ENCODE measurements around the gene ATG101. TPM values are rescaled to one million over a fixed set of nuclear protein-coding genes. Genes with fewer than 3 reads are reported as not detected.

Gene ATG101
- total and polyA plus RNA-seq, 4 donors: 12.9 to 31.8 (median 29.4) TPM

- Histone ChIP-seq H3K27me3 (ENCODE audit: control insufficient read depth in 4 of 4, insufficient read depth in 4 of 4, low read length in 3 of 4) (no peaks in the 10 kb centered on the region), H3K9me3 (ENCODE audit: control insufficient read depth in 4 of 4, low read length in 3 of 4) (no peaks in the 10 kb centered on the region), H3K36me3 (ENCODE audit: control insufficient read depth in 4 of 4, insufficient read depth in 3 of 4, low read depth in 1 of 4, low read length in 3 of 4) (peaks cover 5 to 48% (median 28%) of the 10 kb centered on the region in 4 donors), H3K27ac (ENCODE audit: low read depth in 1 of 2, low read length in 2 of 2) (no peak overlapping the region), H3K4me3 (ENCODE audit: low read depth in 1 of 3, low read length in 3 of 3) (no peak overlapping the region), H3K4me1 (ENCODE audit: control insufficient read depth in 4 of 4, insufficient read depth in 4 of 4, low read length in 3 of 4) (peaks cover 4 to 35% (median 23%) of the 10 kb centered on the region in 4 donors), H3K9ac (ENCODE audit: low read depth in 1 of 2, low read length in 2 of 2) (no peak overlapping the region)
- no peak for DNase-seq (ENCODE audit: low spot score)
- WGBS: 83% methylated on average over 3 of the region's 3 CpGs
- no peak for TF ChIP-seq GABPA (IDR thresholded peaks at IDR 0.05 in 1 of 2, conservative IDR thresholded peaks at IDR 0.05 in 1 of 2)
- TF ChIP-seq SP1 (IDR thresholded peaks at IDR 0.05): no peak
- TF ChIP-seq, protein P1, sequence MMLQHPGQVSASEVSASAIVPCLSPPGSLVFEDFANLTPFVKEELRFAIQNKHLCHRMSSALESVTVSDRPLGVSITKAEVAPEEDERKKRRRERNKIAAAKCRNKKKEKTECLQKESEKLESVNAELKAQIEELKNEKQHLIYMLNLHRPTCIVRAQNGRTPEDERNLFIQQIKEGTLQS (IDR thresholded peaks at IDR 0.05): no peak
- TF ChIP-seq ZBTB33 (IDR thresholded peaks at IDR 0.05): no peak
- TF ChIP-seq FOXA2 (IDR thresholded peaks at IDR 0.05): no peak
- no peak for TF ChIP-seq RXRA (IDR thresholded peaks at IDR 0.05)
- TF ChIP-seq, protein P2, sequence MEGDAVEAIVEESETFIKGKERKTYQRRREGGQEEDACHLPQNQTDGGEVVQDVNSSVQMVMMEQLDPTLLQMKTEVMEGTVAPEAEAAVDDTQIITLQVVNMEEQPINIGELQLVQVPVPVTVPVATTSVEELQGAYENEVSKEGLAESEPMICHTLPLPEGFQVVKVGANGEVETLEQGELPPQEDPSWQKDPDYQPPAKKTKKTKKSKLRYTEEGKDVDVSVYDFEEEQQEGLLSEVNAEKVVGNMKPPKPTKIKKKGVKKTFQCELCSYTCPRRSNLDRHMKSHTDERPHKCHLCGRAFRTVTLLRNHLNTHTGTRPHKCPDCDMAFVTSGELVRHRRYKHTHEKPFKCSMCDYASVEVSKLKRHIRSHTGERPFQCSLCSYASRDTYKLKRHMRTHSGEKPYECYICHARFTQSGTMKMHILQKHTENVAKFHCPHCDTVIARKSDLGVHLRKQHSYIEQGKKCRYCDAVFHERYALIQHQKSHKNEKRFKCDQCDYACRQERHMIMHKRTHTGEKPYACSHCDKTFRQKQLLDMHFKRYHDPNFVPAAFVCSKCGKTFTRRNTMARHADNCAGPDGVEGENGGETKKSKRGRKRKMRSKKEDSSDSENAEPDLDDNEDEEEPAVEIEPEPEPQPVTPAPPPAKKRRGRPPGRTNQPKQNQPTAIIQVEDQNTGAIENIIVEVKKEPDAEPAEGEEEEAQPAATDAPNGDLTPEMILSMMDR (IDR thresholded peaks at IDR 0.05; ENCODE audit: low read depth, low read length, missing input control): no peak
- no peak for TF ChIP-seq MAX (IDR thresholded peaks at IDR 0.05)
- no peak for TF ChIP-seq TAF1 (conservative IDR thresholded peaks at IDR 0.05)
- TF ChIP-seq FOXA1 (IDR thresholded peaks at IDR 0.05): no peak
- no peak for TF ChIP-seq YY1 (IDR thresholded peaks at IDR 0.05)
- TF ChIP-seq HNF4A (conservative IDR thresholded peaks at IDR 0.05): no peak
- TF ChIP-seq NR2F2 (IDR thresholded peaks at IDR 0.05): no peak
- TF ChIP-seq, protein P3, sequence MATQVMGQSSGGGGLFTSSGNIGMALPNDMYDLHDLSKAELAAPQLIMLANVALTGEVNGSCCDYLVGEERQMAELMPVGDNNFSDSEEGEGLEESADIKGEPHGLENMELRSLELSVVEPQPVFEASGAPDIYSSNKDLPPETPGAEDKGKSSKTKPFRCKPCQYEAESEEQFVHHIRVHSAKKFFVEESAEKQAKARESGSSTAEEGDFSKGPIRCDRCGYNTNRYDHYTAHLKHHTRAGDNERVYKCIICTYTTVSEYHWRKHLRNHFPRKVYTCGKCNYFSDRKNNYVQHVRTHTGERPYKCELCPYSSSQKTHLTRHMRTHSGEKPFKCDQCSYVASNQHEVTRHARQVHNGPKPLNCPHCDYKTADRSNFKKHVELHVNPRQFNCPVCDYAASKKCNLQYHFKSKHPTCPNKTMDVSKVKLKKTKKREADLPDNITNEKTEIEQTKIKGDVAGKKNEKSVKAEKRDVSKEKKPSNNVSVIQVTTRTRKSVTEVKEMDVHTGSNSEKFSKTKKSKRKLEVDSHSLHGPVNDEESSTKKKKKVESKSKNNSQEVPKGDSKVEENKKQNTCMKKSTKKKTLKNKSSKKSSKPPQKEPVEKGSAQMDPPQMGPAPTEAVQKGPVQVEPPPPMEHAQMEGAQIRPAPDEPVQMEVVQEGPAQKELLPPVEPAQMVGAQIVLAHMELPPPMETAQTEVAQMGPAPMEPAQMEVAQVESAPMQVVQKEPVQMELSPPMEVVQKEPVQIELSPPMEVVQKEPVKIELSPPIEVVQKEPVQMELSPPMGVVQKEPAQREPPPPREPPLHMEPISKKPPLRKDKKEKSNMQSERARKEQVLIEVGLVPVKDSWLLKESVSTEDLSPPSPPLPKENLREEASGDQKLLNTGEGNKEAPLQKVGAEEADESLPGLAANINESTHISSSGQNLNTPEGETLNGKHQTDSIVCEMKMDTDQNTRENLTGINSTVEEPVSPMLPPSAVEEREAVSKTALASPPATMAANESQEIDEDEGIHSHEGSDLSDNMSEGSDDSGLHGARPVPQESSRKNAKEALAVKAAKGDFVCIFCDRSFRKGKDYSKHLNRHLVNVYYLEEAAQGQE (IDR thresholded peaks at IDR 0.05): no peak
- TF ChIP-seq JUND (IDR thresholded peaks at IDR 0.05): no peak
- no peak for TF ChIP-seq RAD21 (IDR thresholded peaks at IDR 0.05)
Measured at GRCh38 chr12:52074971-52075724, 5.4 kb downstream of the ATG101 start.

All from liver (tissue), 9 donors.